H9 (cell line): ENCODE results near the gene YES1. TPM values are rescaled to one million over a fixed set of nuclear protein-coding genes. Genes with fewer than 3 reads are reported as not detected.

Experiments
- DNase-seq: peaks from one replicate; pipeline ENCODE4 v3.0.0-alpha.2; 2017
- H2AFZ ChIP-seq: one replicate; pipeline ENCODE4 v1.6.1; 2013; ENCODE audit warnings: mild to moderate bottlenecking, low read length, control low read depth, moderate library complexity
- H2AK5ac ChIP-seq: 2 replicates; pipeline ENCODE4 v1.6.1; 2013; ENCODE audit warnings: low read length, control low read depth, mixed read lengths; ENCODE audit not compliant: insufficient read length
- H2BK120ac ChIP-seq: one replicate; pipeline ENCODE4 v1.6.1; 2013; ENCODE audit warnings: low read depth, mild to moderate bottlenecking, low read length, control low read depth, inconsistent platforms; ENCODE audit not compliant: poor library complexity, severe bottlenecking
- H2BK12ac ChIP-seq: 2 replicates; pipeline ENCODE4 v1.6.1; 2013; ENCODE audit warnings: low read length, control low read depth, mixed read lengths, low read depth; ENCODE audit not compliant: insufficient read length
- H2BK15ac ChIP-seq: 2 replicates; pipeline ENCODE4 v1.6.1; 2013; ENCODE audit warnings: low read depth, low read length, control low read depth
- H2BK20ac ChIP-seq: one replicate; pipeline ENCODE4 v1.6.1; 2013; ENCODE audit warnings: low read depth, mild to moderate bottlenecking, low read length, control low read depth, inconsistent platforms; ENCODE audit not compliant: poor library complexity, severe bottlenecking
- H2BK5ac ChIP-seq: 2 replicates; pipeline ENCODE4 v1.6.1; 2013; ENCODE audit warnings: low read length, control low read depth, mixed read lengths; ENCODE audit not compliant: insufficient read length
- H3K14ac ChIP-seq: 2 replicates; pipeline ENCODE4 v1.6.1; 2013; ENCODE audit warnings: low read length, control low read depth; ENCODE audit not compliant: insufficient read depth
- H3K18ac ChIP-seq: 2 replicates; pipeline ENCODE4 v1.6.1; 2013; ENCODE audit warnings: low read depth, mild to moderate bottlenecking, mixed read lengths, low read length, control low read depth; ENCODE audit not compliant: insufficient read length
- H3K23ac ChIP-seq: 2 replicates; pipeline ENCODE4 v1.6.1; 2013; ENCODE audit warnings: low read length, control low read depth, mixed read lengths, low read depth; ENCODE audit not compliant: insufficient read length
- H3K23me2 ChIP-seq: 2 replicates; pipeline ENCODE4 v1.6.1; 2013; ENCODE audit warnings: low read depth, mild to moderate bottlenecking, mixed read lengths, low read length, control low read depth; ENCODE audit not compliant: insufficient read length, poor library complexity, severe bottlenecking
- H3K27ac ChIP-seq: 2 replicates; pipeline ENCODE4 v1.5.1; 2013; ENCODE audit warnings: low read length, control low read depth, mixed read lengths, low read depth; ENCODE audit not compliant: insufficient read length
- H3K27me3 ChIP-seq: 2 replicates; pipeline ENCODE4 v1.6.1; 2013; ENCODE audit warnings: low read length, control low read depth, inconsistent platforms; ENCODE audit not compliant: insufficient read depth
- H3K4ac ChIP-seq: 2 replicates; pipeline ENCODE4 v1.6.1; 2013; ENCODE audit warnings: low read depth, mild to moderate bottlenecking, control low read depth, inconsistent platforms, low read length, moderate library complexity
- H3K4me1 ChIP-seq: 2 replicates; pipeline ENCODE4 v1.6.1; 2013; ENCODE audit warnings: low read length, control low read depth, inconsistent platforms; ENCODE audit not compliant: insufficient read depth
- H3K4me2 ChIP-seq: 2 replicates; pipeline ENCODE4 v1.6.1; 2013; ENCODE audit warnings: low read length, control low read depth, mixed read lengths; ENCODE audit not compliant: insufficient read length, insufficient read depth
- H3K56ac ChIP-seq: 2 replicates; pipeline ENCODE4 v1.6.1; 2013; ENCODE audit warnings: low read depth, mild to moderate bottlenecking, mixed read lengths, low read length, control low read depth; ENCODE audit not compliant: insufficient read length
- H3K79me1 ChIP-seq: 2 replicates; pipeline ENCODE4 v1.6.1; 2013; ENCODE audit warnings: low read depth, mild to moderate bottlenecking, moderate library complexity, low read length, control low read depth, inconsistent platforms; ENCODE audit not compliant: insufficient read depth, poor library complexity, severe bottlenecking
- H3K79me2 ChIP-seq: 2 replicates; pipeline ENCODE4 v1.6.1; 2013; ENCODE audit warnings: low read length, control low read depth, inconsistent platforms; ENCODE audit not compliant: insufficient read depth
- H3K9ac ChIP-seq: 2 replicates; pipeline ENCODE4 v1.6.1; 2013; ENCODE audit warnings: low read length, control low read depth, mixed read lengths; ENCODE audit not compliant: insufficient read length; ENCODE audit errors: extremely low read depth
- H3K9me3 ChIP-seq: one replicate; pipeline ENCODE4 v1.6.1; 2013; ENCODE audit warnings: low read depth, low read length, inconsistent platforms; ENCODE audit not compliant: control insufficient read depth
- H3T11ph ChIP-seq: one replicate; pipeline ENCODE4 v1.6.1; 2013; ENCODE audit warnings: mild to moderate bottlenecking, low read length, control low read depth, inconsistent platforms
- H4K20me1 ChIP-seq: one replicate; pipeline ENCODE4 v1.6.1; 2013; ENCODE audit not compliant: control insufficient read depth, insufficient read length, insufficient read depth
- H4K5ac ChIP-seq: 2 replicates; pipeline ENCODE4 v1.6.1; 2013; ENCODE audit warnings: low read depth, mild to moderate bottlenecking, mixed read lengths, low read length, control low read depth; ENCODE audit not compliant: insufficient read length
- H4K8ac ChIP-seq: replicated peaks from 2 replicates; pipeline ENCODE4 v1.6.1; 2013; ENCODE audit warnings: low read length, control low read depth, mixed read lengths, low read depth; ENCODE audit not compliant: insufficient read length
- H4K91ac ChIP-seq: 2 replicates; pipeline ENCODE4 v1.6.1; 2013; ENCODE audit warnings: low read depth, mild to moderate bottlenecking, moderate library complexity, mixed read lengths, low read length, control low read depth; ENCODE audit not compliant: insufficient read length
- H3K27ac Mint-ChIP-seq, 3 experiments: 2 replicates in 2 of 3; 3 replicates in 1 of 3; pipeline ENCODE4 v1.8.0; 2020 to 2021; ENCODE audit warnings: mixed read lengths in 3 of 3, mild to moderate bottlenecking in 1 of 3, moderate library complexity in 1 of 3
- H3K27me3 Mint-ChIP-seq: 2 replicates; pipeline ENCODE4 v1.8.0; 2021; ENCODE audit warnings: low read depth, mild to moderate bottlenecking, moderate library complexity, mixed read lengths
- H3K36me3 Mint-ChIP-seq, 3 experiments: 2 replicates in 2 of 3; 3 replicates in 1 of 3; pipeline ENCODE4 v1.8.0; 2020 to 2021; ENCODE audit warnings: low read depth in 3 of 3, mixed read lengths in 3 of 3; ENCODE audit not compliant: insufficient read depth in 1 of 3
- H3K4me1 Mint-ChIP-seq, 2 experiments: 2 replicates each; pipeline ENCODE4 v1.8.0; 2020; ENCODE audit warnings: mixed read lengths in 2 of 2
- H3K4me3 Mint-ChIP-seq, 2 experiments: 2 replicates in 1 of 2; 3 replicates in 1 of 2; pipeline ENCODE4 v1.8.0; 2020 to 2021; ENCODE audit warnings: mild to moderate bottlenecking in 2 of 2, mixed read lengths in 2 of 2, moderate library complexity in 1 of 2
- H3K9me3 Mint-ChIP-seq, 2 experiments: 2 replicates in 1 of 2; 3 replicates in 1 of 2; pipeline ENCODE4 v1.8.0; 2020; ENCODE audit warnings: mild to moderate bottlenecking in 2 of 2, mixed read lengths in 2 of 2, moderate library complexity in 1 of 2
- CTCF ChIP-seq: fragments of 200-600 bp; sonication (generic); conservative IDR thresholded peaks from 3 replicates; pipeline ENCODE4 v1.8.0; 2021; ENCODE audit warnings: antibody characterized with exemption, mild to moderate bottlenecking
- WGBS: extraction: QIAGEN DNeasy Blood & Tissue Kit; methylation state at CpG from one replicate; pipeline ENCODE4 v1.1.7; 2013; ENCODE audit warnings: missing lambda C conversion rate, low lambda C conversion rate, mixed read lengths; ENCODE audit not compliant: insufficient read length; ENCODE audit errors: extremely low coverage; 5-methylcytosine and 5-hydroxymethylcytosine counted together
- total RNA-seq: library from RNA; stranded (reverse); gene quantifications from 2 replicates; pipeline ENCODE4 v1.2.1, GENCODE V29; 2021

The YES1 gene
- total RNA-seq, 1 experiment from 2014 or later, result 86.9 TPM

GRCh38 chr18:708096-708495 is 103.9 kb downstream of the YES1 start:
- H3K27ac ChIP-seq, result no peak overlapping the region
- Mint-ChIP-seq H3K27ac (no peak overlapping the region), H3K4me3 (no peak overlapping the region), H3K9me3 (peaks cover 3 to 5% of the 10 kb centered on the region in 2 experiments; a peak in 3 of 5 replicates), H3K4me1 (peaks cover 6 to 7% of the 10 kb centered on the region in 2 experiments), H3K27me3 (peaks cover 2% of the 10 kb centered on the region; the same call in 1 of the 2 replicates), H3K36me3 (peaks cover 12 to 52% (median 41%) of the 10 kb centered on the region in 3 experiments; a peak in 6 of 7 replicates)
- H3K23ac ChIP-seq, result no peak overlapping the region
- no peak overlapping the region for H3K9ac ChIP-seq
- no peak overlapping the region for H4K5ac ChIP-seq
- no peaks in the 10 kb centered on the region for H3K27me3 ChIP-seq
- DNase-seq, result no peak
- H3K23me2 ChIP-seq, result peaks cover 8% of the 10 kb centered on the region
- no peaks in the 10 kb centered on the region for H4K20me1 ChIP-seq
- H3K79me2 ChIP-seq, result no peaks in the 10 kb centered on the region
- H3K56ac ChIP-seq, result no peak overlapping the region
- H4K8ac ChIP-seq, result no peak overlapping the region
- no CpG with 5 or more reads among the region's 10 CpGs for WGBS
- H3K4me2 ChIP-seq, result no peak overlapping the region
- no peak overlapping the region for H3T11ph ChIP-seq
- no peak overlapping the region for H2BK12ac ChIP-seq
- H3K9me3 ChIP-seq, result no peaks in the 10 kb centered on the region
- H3K4me1 ChIP-seq, result 0 out of 2 replicates have a peak, but pooled peaks cover 2% of the 10 kb centered on the region
- H3K14ac ChIP-seq, result no peak overlapping the region
- no peak overlapping the region for H2BK120ac ChIP-seq
- no peak overlapping the region for H2BK15ac ChIP-seq
- H3K4ac ChIP-seq, result no peak overlapping the region
- no peak overlapping the region for H3K18ac ChIP-seq
- no peak overlapping the region for H4K91ac ChIP-seq
- H2BK5ac ChIP-seq, result no peak overlapping the region
- peaks cover 3% of the 10 kb centered on the region for H3K79me1 ChIP-seq
- H2AFZ ChIP-seq, result no peak overlapping the region
- no peak overlapping the region for H2AK5ac ChIP-seq
- H2BK20ac ChIP-seq, result no peak overlapping the region
- TF ChIP-seq CTCF, result no peak
